Measurements from ENCODE around the gene NUFIP2.

The NUFIP2 gene

GRCh38 chr17:29253037-29253436, 40.9 kb downstream of the NUFIP2 start:
- Histone ChIP-seq H2BK15ac (ENCODE audit: low read depth, poor library complexity, severe bottlenecking) (no peak overlapping the region), H3K36me3 (ENCODE audit: control insufficient read depth in 1 of 2, insufficient read depth in 2 of 2, low read depth in 1 of 2, low read length in 2 of 2) (peaks cover 5 to 9% of the 10 kb centered on the region in 2 experiments)
- no CpG with 5 or more reads among the region's 2 CpGs for WGBS

GRCh38 chr17:29252101-29252791, 41.7 kb downstream of the NUFIP2 start:
- no peak overlapping the region for H2BK12ac ChIP-seq (ENCODE audit: low read length in 2 of 2)
- 88% methylated on average over 4 of the region's 7 CpGs for WGBS

More at GRCh38 chr17:29253037-29253436, 40.9 kb downstream of the NUFIP2 start:
- Histone ChIP-seq H3K27me3 (ENCODE audit: control insufficient read depth in 1 of 2, insufficient read depth in 1 of 2, low read length in 2 of 2) (no peaks in the 10 kb centered on the region), H2AK5ac (ENCODE audit: low read length, severe bottlenecking) (no peak overlapping the region), H2BK5ac (ENCODE audit: low read depth, low read length, poor library complexity, severe bottlenecking) (no peak overlapping the region), H3K4me2 (ENCODE audit: low read length, poor library complexity, severe bottlenecking) (no peak overlapping the region), H2AFZ (ENCODE audit: low read depth, low read length) (no peak overlapping the region), H4K8ac (ENCODE audit: low read length) (no peak overlapping the region), H3K4me1 (ENCODE audit: control insufficient read depth, insufficient read depth, low read depth, low read length) (peaks cover 13% of the 10 kb centered on the region), H3K4ac (ENCODE audit: low read depth in 1 of 2, low read length in 2 of 2) (no peak overlapping the region), H2BK12ac (ENCODE audit: low read length in 2 of 2) (no peak overlapping the region), H4K91ac (ENCODE audit: low read length) (no peak overlapping the region), H3K23ac (ENCODE audit: low read length in 2 of 2) (no peak overlapping the region), H3K79me1 (replicated peaks; ENCODE audit: low read length, poor library complexity, severe bottlenecking) (no peaks in the 10 kb centered on the region), H3K27ac (ENCODE audit: low read length, poor library complexity, severe bottlenecking) (peak overlapping the region; percentile 19), H3K9ac (ENCODE audit: low read length) (peak overlapping the region; percentile 0), H2BK120ac (ENCODE audit: low read depth, low read length) (no peak overlapping the region), H3K9me3 (ENCODE audit: control insufficient read depth, low read length) (no peaks in the 10 kb centered on the region), H3K4me3 (ENCODE audit: insufficient read depth in 1 of 2, low read depth in 1 of 2, low read length in 2 of 2) (no peak overlapping the region), H3K14ac (ENCODE audit: low read length in 2 of 2) (no peak overlapping the region), H3K18ac (ENCODE audit: low read depth in 1 of 2, low read length in 2 of 2) (no peak overlapping the region)
- no peak for DNase-seq

GRCh38 chr17:29251184-29251583, 42.8 kb downstream of the NUFIP2 start:
- H3K4ac ChIP-seq (ENCODE audit: low read depth in 1 of 2, low read length in 2 of 2) = no peak overlapping the region
- H3K4me1 ChIP-seq (ENCODE audit: control insufficient read depth, insufficient read depth, low read depth, low read length) = peaks cover 17% of the 10 kb centered on the region
- H2AK5ac ChIP-seq (ENCODE audit: low read length, severe bottlenecking) = peak overlapping the region; percentile 61
- H3K4me3 ChIP-seq (ENCODE audit: insufficient read depth in 1 of 2, low read depth in 1 of 2, low read length in 2 of 2) = no peak overlapping the region
- H3K27me3 ChIP-seq (ENCODE audit: control insufficient read depth in 1 of 2, insufficient read depth in 1 of 2, low read length in 2 of 2) = no peaks in the 10 kb centered on the region
- H3K23ac ChIP-seq (ENCODE audit: low read length in 2 of 2) = no peak overlapping the region
- H2BK5ac ChIP-seq (ENCODE audit: low read depth, low read length, poor library complexity, severe bottlenecking) = peak overlapping the region; percentile 39
- no peak overlapping the region for H2BK15ac ChIP-seq (ENCODE audit: low read depth, poor library complexity, severe bottlenecking)
- no peak for DNase-seq
- H2BK120ac ChIP-seq (ENCODE audit: low read depth, low read length) = no peak overlapping the region
- H2BK12ac ChIP-seq (ENCODE audit: low read length in 2 of 2) = no peak overlapping the region
- peaks cover 5 to 9% of the 10 kb centered on the region in 2 experiments for H3K36me3 ChIP-seq (ENCODE audit: control insufficient read depth in 1 of 2, insufficient read depth in 2 of 2, low read depth in 1 of 2, low read length in 2 of 2)
- WGBS = 100% methylated on average over 1 of the region's 2 CpGs
- H4K91ac ChIP-seq (ENCODE audit: low read length) = no peak overlapping the region
- H4K8ac ChIP-seq (ENCODE audit: low read length) = no peak overlapping the region
- H3K9me3 ChIP-seq (ENCODE audit: control insufficient read depth, low read length) = no peaks in the 10 kb centered on the region
- H3K9ac ChIP-seq (ENCODE audit: low read length) = no peak overlapping the region
- no peaks in the 10 kb centered on the region for H3K79me1 ChIP-seq (replicated peaks; ENCODE audit: low read length, poor library complexity, severe bottlenecking)
- no peak overlapping the region for H3K14ac ChIP-seq (ENCODE audit: low read length in 2 of 2)
- no peak overlapping the region for H3K4me2 ChIP-seq (ENCODE audit: low read length, poor library complexity, severe bottlenecking)
- H3K18ac ChIP-seq (ENCODE audit: low read depth in 1 of 2, low read length in 2 of 2) = no peak overlapping the region
- H2AFZ ChIP-seq (ENCODE audit: low read depth, low read length) = no peak overlapping the region
- H3K27ac ChIP-seq (ENCODE audit: low read length, poor library complexity, severe bottlenecking) = peak overlapping the region; percentile 87

More at GRCh38 chr17:29252101-29252791, 41.7 kb downstream of the NUFIP2 start:
- H3K4me2 ChIP-seq (ENCODE audit: low read length, poor library complexity, severe bottlenecking) = no peak overlapping the region
- peaks cover 13% of the 10 kb centered on the region for H3K4me1 ChIP-seq (ENCODE audit: control insufficient read depth, insufficient read depth, low read depth, low read length)
- H3K27ac ChIP-seq (ENCODE audit: low read length, poor library complexity, severe bottlenecking) = peak overlapping the region; percentile 87
- H3K18ac ChIP-seq (ENCODE audit: low read depth in 1 of 2, low read length in 2 of 2) = no peak overlapping the region
- H2AK5ac ChIP-seq (ENCODE audit: low read length, severe bottlenecking) = no peak overlapping the region
- DNase-seq = peak; percentile 75
- no peak overlapping the region for H2BK120ac ChIP-seq (ENCODE audit: low read depth, low read length)
- H3K27me3 ChIP-seq (ENCODE audit: control insufficient read depth in 1 of 2, insufficient read depth in 1 of 2, low read length in 2 of 2) = no peaks in the 10 kb centered on the region
- H2AFZ ChIP-seq (ENCODE audit: low read depth, low read length) = no peak overlapping the region
- no peak overlapping the region for H3K14ac ChIP-seq (ENCODE audit: low read length in 2 of 2)
- peaks cover 5 to 9% of the 10 kb centered on the region in 2 experiments for H3K36me3 ChIP-seq (ENCODE audit: control insufficient read depth in 1 of 2, insufficient read depth in 2 of 2, low read depth in 1 of 2, low read length in 2 of 2)
- no peak overlapping the region for H3K4me3 ChIP-seq (ENCODE audit: insufficient read depth in 1 of 2, low read depth in 1 of 2, low read length in 2 of 2)
- no peak overlapping the region for H3K23ac ChIP-seq (ENCODE audit: low read length in 2 of 2)
- H2BK5ac ChIP-seq (ENCODE audit: low read depth, low read length, poor library complexity, severe bottlenecking) = no peak overlapping the region
- peak overlapping the region; percentile 0 for H3K9ac ChIP-seq (ENCODE audit: low read length)
- H4K91ac ChIP-seq (ENCODE audit: low read length) = no peak overlapping the region
- no peak overlapping the region for H2BK15ac ChIP-seq (ENCODE audit: low read depth, poor library complexity, severe bottlenecking)
- no peaks in the 10 kb centered on the region for H3K79me1 ChIP-seq (replicated peaks; ENCODE audit: low read length, poor library complexity, severe bottlenecking)
- H3K4ac ChIP-seq (ENCODE audit: low read depth in 1 of 2, low read length in 2 of 2) = no peak overlapping the region
- no peaks in the 10 kb centered on the region for H3K9me3 ChIP-seq (ENCODE audit: control insufficient read depth, low read length)
- no peak overlapping the region for H4K8ac ChIP-seq (ENCODE audit: low read length)

GRCh38 chr17:29250666-29251065, 43.3 kb downstream of the NUFIP2 start:
- Histone ChIP-seq H4K8ac (ENCODE audit: low read length) (no peak overlapping the region), H3K4me2 (ENCODE audit: low read length, poor library complexity, severe bottlenecking) (no peak overlapping the region)
- no CpG with 5 or more reads among the region's 1 CpG for WGBS

More at GRCh38 chr17:29250666-29251065, 43.3 kb downstream of the NUFIP2 start:
- Histone ChIP-seq H3K4me1 (ENCODE audit: control insufficient read depth, insufficient read depth, low read depth, low read length) (peaks cover 17% of the 10 kb centered on the region), H3K23ac (ENCODE audit: low read length in 2 of 2) (no peak overlapping the region), H2BK15ac (ENCODE audit: low read depth, poor library complexity, severe bottlenecking) (no peak overlapping the region), H3K18ac (ENCODE audit: low read depth in 1 of 2, low read length in 2 of 2) (no peak overlapping the region), H2BK12ac (ENCODE audit: low read length in 2 of 2) (no peak overlapping the region), H3K9me3 (ENCODE audit: control insufficient read depth, low read length) (no peaks in the 10 kb centered on the region), H2AK5ac (ENCODE audit: low read length, severe bottlenecking) (peak overlapping the region; percentile 61), H3K79me1 (replicated peaks; ENCODE audit: low read length, poor library complexity, severe bottlenecking) (no peaks in the 10 kb centered on the region), H3K27me3 (ENCODE audit: control insufficient read depth in 1 of 2, insufficient read depth in 1 of 2, low read length in 2 of 2) (no peaks in the 10 kb centered on the region), H4K91ac (ENCODE audit: low read length) (no peak overlapping the region), H3K9ac (ENCODE audit: low read length) (no peak overlapping the region), H3K14ac (ENCODE audit: low read length in 2 of 2) (no peak overlapping the region), H2AFZ (ENCODE audit: low read depth, low read length) (no peak overlapping the region), H2BK5ac (ENCODE audit: low read depth, low read length, poor library complexity, severe bottlenecking) (peak overlapping the region; percentile 39), H3K36me3 (ENCODE audit: control insufficient read depth in 1 of 2, insufficient read depth in 2 of 2, low read depth in 1 of 2, low read length in 2 of 2) (peaks cover 5 to 9% of the 10 kb centered on the region in 2 experiments), H2BK120ac (ENCODE audit: low read depth, low read length) (no peak overlapping the region), H3K4me3 (ENCODE audit: insufficient read depth in 1 of 2, low read depth in 1 of 2, low read length in 2 of 2) (no peak overlapping the region), H3K4ac (ENCODE audit: low read depth in 1 of 2, low read length in 2 of 2) (no peak overlapping the region), H3K27ac (ENCODE audit: low read length, poor library complexity, severe bottlenecking) (peak overlapping the region; percentile 87)
- peak; percentile 49 for DNase-seq
